Neural progenitor cell (in vitro differentiated cells): ENCODE measurements around the gene ANO4. TPM values are rescaled to one million over a fixed set of nuclear protein-coding genes. Genes with fewer than 3 reads are reported as not detected.

Source experiments
- DNase-seq: peaks from one replicate; pipeline ENCODE4 v3.0.0-alpha.2; 2016; ENCODE audit warnings: low spot score
- H2AFZ ChIP-seq: fragments of 200-600 bp; sonication (generic); replicated peaks from 2 replicates; pipeline ENCODE4 v1.6.1; 2016; ENCODE audit warnings: antibody characterized with exemption
- H3F3A ChIP-seq: fragments of 200-600 bp; sonication (generic); 2 replicates; pipeline ENCODE4 v1.6.1; 2016; ENCODE audit warnings: antibody characterized with exemption, low read depth
- H3K27ac ChIP-seq: fragments of 200-600 bp; sonication (generic); 2 replicates; pipeline ENCODE4 v1.5.1; 2016; ENCODE audit warnings: mild to moderate bottlenecking
- H3K27me3 ChIP-seq: fragments of 200-600 bp; sonication (generic); 2 replicates; pipeline ENCODE4 v1.6.1; 2016; ENCODE audit warnings: mild to moderate bottlenecking, moderate library complexity
- H3K36me3 ChIP-seq: fragments of 200-600 bp; sonication (generic); 2 replicates; pipeline ENCODE4 v1.5.1; 2016
- H3K4me1 ChIP-seq: fragments of 200-600 bp; sonication (generic); 2 replicates; pipeline ENCODE4 v1.6.1; 2016; ENCODE audit warnings: mixed run types
- H3K4me2 ChIP-seq: fragments of 200-600 bp; sonication (generic); 2 replicates; pipeline ENCODE4 v1.6.1; 2016
- H3K4me3 ChIP-seq: fragments of 200-600 bp; sonication (generic); 2 replicates; pipeline ENCODE4 v1.5.1; 2016
- H3K79me2 ChIP-seq: fragments of 200-600 bp; sonication (generic); 2 replicates; pipeline ENCODE4 v1.6.1; 2016; ENCODE audit warnings: low read depth
- H3K9ac ChIP-seq: fragments of 200-600 bp; sonication (generic); 2 replicates; pipeline ENCODE4 v1.6.1; 2016
- H3K9me3 ChIP-seq: fragments of 200-600 bp; sonication (generic); 2 replicates; pipeline ENCODE4 v1.5.1; 2016; ENCODE audit warnings: low read depth
- H4K20me1 ChIP-seq: fragments of 200-600 bp; sonication (generic); 2 replicates; pipeline ENCODE4 v1.6.1; 2016; ENCODE audit warnings: low read depth
- H3K27ac Mint-ChIP-seq: 3 replicates; pipeline ENCODE4 v1.8.0; 2021; ENCODE audit warnings: mixed read lengths
- H3K27me3 Mint-ChIP-seq: 2 replicates; pipeline ENCODE4 v1.8.0; 2022; ENCODE audit warnings: low read depth, mild to moderate bottlenecking, inconsistent platforms, moderate library complexity, mixed read lengths; ENCODE audit not compliant: insufficient read depth
- H3K36me3 Mint-ChIP-seq: 3 replicates; pipeline ENCODE4 v1.8.0; 2021; ENCODE audit warnings: mixed read lengths
- H3K4me1 Mint-ChIP-seq: 3 replicates; pipeline ENCODE4 v1.8.0; 2021; ENCODE audit warnings: mixed read lengths
- H3K4me3 Mint-ChIP-seq: 3 replicates; pipeline ENCODE4 v1.8.0; 2021; ENCODE audit warnings: mild to moderate bottlenecking, moderate library complexity, mixed read lengths
- H3K9me3 Mint-ChIP-seq: 3 replicates; pipeline ENCODE4 v1.8.0; 2020; ENCODE audit warnings: mixed read lengths
- EZH2 ChIP-seq: fragments of 200-600 bp; sonication (generic); IDR thresholded peaks from 2 replicates; pipeline ENCODE4 v1.6.1; 2017; ENCODE audit warnings: antibody characterized with exemption, mild to moderate bottlenecking, moderate library complexity
- EZH2phosphoT487 ChIP-seq: fragments of 200-600 bp; sonication (generic); IDR thresholded peaks from 2 replicates; pipeline ENCODE4 v1.6.1; 2017; ENCODE audit warnings: antibody characterized with exemption
- total RNA-seq: library from RNA; depleted of rRNA; stranded (reverse); fragments of >200 nt; gene quantifications from 2 replicates; pipeline ENCODE4 v1.2.3, GENCODE V29; 2015; ENCODE audit warnings: low replicate concordance
- TF ChIP-seq, protein P1 (sequence below): fragments of 200-600 bp; sonication (generic); IDR thresholded peaks from 2 replicates; pipeline ENCODE4 v1.5.1; 2017; ENCODE audit warnings: antibody characterized with exemption, mild to moderate bottlenecking

Gene ANO4
- total RNA-seq, 1 donor from 2014 or later = not detected

- Histone ChIP-seq H3K27ac (no peak overlapping the region), H3K9me3 (no peaks in the 10 kb centered on the region), H3K4me3 (no peak overlapping the region), H4K20me1 (no peaks in the 10 kb centered on the region), H3K36me3 (no peaks in the 10 kb centered on the region), H3K4me2 (no peak overlapping the region), H3K79me2 (no peaks in the 10 kb centered on the region), H3K9ac (no peak overlapping the region), H3F3A (peaks cover 12% of the 10 kb centered on the region), H3K4me1 (peaks cover 17% of the 10 kb centered on the region), H2AFZ (no peak overlapping the region), H3K27me3 (no peaks in the 10 kb centered on the region)
- Mint-ChIP-seq H3K27ac (no peak overlapping the region), H3K36me3 (no peaks in the 10 kb centered on the region), H3K27me3 (peaks cover 4% of the 10 kb centered on the region), H3K4me1 (peaks cover 21% of the 10 kb centered on the region), H3K9me3 (no peaks in the 10 kb centered on the region), H3K4me3 (no peak overlapping the region)
- TF ChIP-seq EZH2 (no peak), EZH2phosphoT487 (no peak)
- TF ChIP-seq, protein P1, sequence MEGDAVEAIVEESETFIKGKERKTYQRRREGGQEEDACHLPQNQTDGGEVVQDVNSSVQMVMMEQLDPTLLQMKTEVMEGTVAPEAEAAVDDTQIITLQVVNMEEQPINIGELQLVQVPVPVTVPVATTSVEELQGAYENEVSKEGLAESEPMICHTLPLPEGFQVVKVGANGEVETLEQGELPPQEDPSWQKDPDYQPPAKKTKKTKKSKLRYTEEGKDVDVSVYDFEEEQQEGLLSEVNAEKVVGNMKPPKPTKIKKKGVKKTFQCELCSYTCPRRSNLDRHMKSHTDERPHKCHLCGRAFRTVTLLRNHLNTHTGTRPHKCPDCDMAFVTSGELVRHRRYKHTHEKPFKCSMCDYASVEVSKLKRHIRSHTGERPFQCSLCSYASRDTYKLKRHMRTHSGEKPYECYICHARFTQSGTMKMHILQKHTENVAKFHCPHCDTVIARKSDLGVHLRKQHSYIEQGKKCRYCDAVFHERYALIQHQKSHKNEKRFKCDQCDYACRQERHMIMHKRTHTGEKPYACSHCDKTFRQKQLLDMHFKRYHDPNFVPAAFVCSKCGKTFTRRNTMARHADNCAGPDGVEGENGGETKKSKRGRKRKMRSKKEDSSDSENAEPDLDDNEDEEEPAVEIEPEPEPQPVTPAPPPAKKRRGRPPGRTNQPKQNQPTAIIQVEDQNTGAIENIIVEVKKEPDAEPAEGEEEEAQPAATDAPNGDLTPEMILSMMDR = no peak
- DNase-seq = no peak
Observed at GRCh38 chr12:100982511-100983183, 188.1 kb downstream of the ANO4 start.

DNA sequence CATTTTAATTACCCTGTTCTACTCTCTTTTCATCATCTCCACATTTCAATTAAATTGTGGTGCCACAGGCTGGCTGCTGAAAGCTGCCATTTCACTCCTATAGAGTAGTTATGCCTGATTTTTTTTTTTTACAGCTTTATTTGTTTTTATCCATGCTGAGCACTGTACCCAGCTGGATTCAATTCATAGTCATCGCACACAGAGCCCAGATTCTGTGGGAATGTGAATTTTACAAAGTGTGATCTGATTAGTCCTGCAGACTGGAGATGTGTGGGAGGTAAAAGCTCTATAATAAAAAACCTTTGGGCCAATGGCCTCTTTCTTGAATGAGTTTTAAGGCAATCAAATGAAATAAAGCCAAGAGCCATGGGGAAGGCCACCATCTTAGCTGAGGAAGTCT lies 190.2 kb downstream of the ANO4 start:
- no peaks in the 10 kb centered on the region for H3K36me3 Mint-ChIP-seq
- peaks cover 32% of the 10 kb centered on the region for H3K4me1 Mint-ChIP-seq

DNA sequence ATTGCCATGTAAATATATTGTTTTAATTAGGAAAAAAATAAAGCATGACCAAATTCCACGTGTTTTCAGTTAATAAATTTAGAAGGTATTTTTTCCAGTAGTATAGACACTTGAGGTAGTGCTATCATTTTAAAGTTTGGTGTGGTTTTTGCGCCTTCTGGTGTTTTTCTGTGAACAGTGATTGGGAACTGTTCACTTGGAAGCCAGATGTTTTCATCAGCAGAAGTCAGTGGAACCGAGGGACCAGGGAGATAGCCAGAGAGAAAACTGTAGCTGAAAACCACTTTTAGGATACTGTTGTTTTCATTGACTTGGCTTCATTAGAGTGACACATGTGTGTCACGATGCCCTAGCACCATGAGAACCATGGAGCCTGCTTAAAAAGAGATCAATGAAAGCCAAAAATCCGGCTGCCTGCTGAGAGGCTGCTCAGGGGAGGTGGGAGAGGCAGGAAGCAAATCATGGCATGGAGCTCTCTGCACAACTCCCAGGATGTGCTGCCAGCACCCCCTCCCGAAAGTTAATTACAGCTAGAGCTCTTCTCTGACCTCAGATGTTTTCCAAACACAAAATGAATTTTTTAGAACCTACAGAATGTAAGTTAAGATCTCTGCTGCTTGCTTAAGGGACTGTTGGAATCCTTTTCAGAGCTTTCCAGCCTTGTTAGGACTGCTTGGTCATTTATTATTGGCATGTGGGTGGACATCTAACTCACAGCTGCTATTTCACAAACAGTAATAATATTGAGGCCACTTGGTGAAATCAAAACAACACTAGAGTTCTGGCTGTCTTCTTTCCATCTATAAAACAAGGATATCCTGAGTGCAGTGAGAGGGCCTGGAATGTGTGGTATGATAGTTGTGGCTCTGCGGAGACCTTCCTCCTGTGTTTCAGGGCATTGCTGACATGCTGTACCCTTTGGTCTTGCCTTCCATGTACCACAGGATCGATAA lies 192.3 kb downstream of the ANO4 start:
- Histone ChIP-seq H2AFZ (peak overlapping the region; percentile 38), H3K9ac (no peak overlapping the region), H3K36me3 (no peaks in the 10 kb centered on the region), H3K9me3 (no peaks in the 10 kb centered on the region), H3K79me2 (no peaks in the 10 kb centered on the region), H3K4me1 (peaks cover 25% of the 10 kb centered on the region), H3K4me2 (peak overlapping the region; percentile 74), H4K20me1 (no peaks in the 10 kb centered on the region), H3K4me3 (no peak overlapping the region), H3K27ac (peak overlapping the region; percentile 40), H3K27me3 (no peaks in the 10 kb centered on the region), H3F3A (peaks cover 20% of the 10 kb centered on the region)
- Mint-ChIP-seq H3K27me3 (no peaks in the 10 kb centered on the region), H3K9me3 (peaks cover 3% of the 10 kb centered on the region), H3K4me1 (peaks cover 32% of the 10 kb centered on the region), H3K36me3 (no peaks in the 10 kb centered on the region), H3K27ac (peak overlapping the region; percentile 81), H3K4me3 (no peak overlapping the region)
- no peak for TF ChIP-seq EZH2
- TF ChIP-seq, protein P1 = no peak
- no peak for TF ChIP-seq EZH2phosphoT487
- peak; percentile 61 for DNase-seq

More for the DNA sequence above, 190.2 kb downstream of the ANO4 start:
- Histone ChIP-seq H3K4me2 (no peak overlapping the region), H2AFZ (no peak overlapping the region), H4K20me1 (no peaks in the 10 kb centered on the region), H3K27ac (no peak overlapping the region), H3K4me3 (no peak overlapping the region), H3F3A (peaks cover 20% of the 10 kb centered on the region), H3K9me3 (no peaks in the 10 kb centered on the region), H3K9ac (no peak overlapping the region), H3K36me3 (no peaks in the 10 kb centered on the region), H3K4me1 (peaks cover 25% of the 10 kb centered on the region), H3K79me2 (no peaks in the 10 kb centered on the region), H3K27me3 (no peaks in the 10 kb centered on the region)
- no peak for DNase-seq
- Mint-ChIP-seq H3K27me3 (no peaks in the 10 kb centered on the region), H3K27ac (no peak overlapping the region), H3K4me3 (no peak overlapping the region), H3K9me3 (peaks cover 3% of the 10 kb centered on the region)
- no peak for TF ChIP-seq EZH2phosphoT487
- TF ChIP-seq EZH2 = no peak
- TF ChIP-seq, protein P1 = no peak
